Fibroblast of the aortic adventitia (primary cell): ENCODE results near the gene FOXN3. TPM values are rescaled to one million over a fixed set of nuclear protein-coding genes. Genes with fewer than 3 reads are reported as not detected.

Source experiments
- DNase-seq: peaks from one replicate; pipeline ENCODE4 v3.0.0-alpha.2; 2010; ENCODE audit warnings: low read depth
- H3K4me3 ChIP-seq: 2 replicates; pipeline ENCODE4 v1.5.1; 2011; ENCODE audit warnings: low read depth, mild to moderate bottlenecking, control low read depth, low read length, moderate library complexity
- total RNA-seq: library from RNA; depleted of rRNA; stranded (reverse); fragments of >200 nt; gene quantifications from 2 replicates; pipeline ENCODE4 v1.2.3, GENCODE V29; 2012; ENCODE audit warnings: low replicate concordance
- TF ChIP-seq, protein P1 (sequence below): IDR thresholded peaks from 2 replicates; pipeline ENCODE4 v1.5.1; 2011; ENCODE audit warnings: mild to moderate bottlenecking, low read length, control low read depth, inconsistent platforms; ENCODE audit not compliant: insufficient read depth

The FOXN3 gene
- total RNA-seq, 1 donor: 35.3 TPM

GRCh38 chr14:89340200-89341181 is 76.5 kb downstream of the FOXN3 start:
- no peak overlapping the region for H3K4me3 ChIP-seq
- TF ChIP-seq, protein P1, sequence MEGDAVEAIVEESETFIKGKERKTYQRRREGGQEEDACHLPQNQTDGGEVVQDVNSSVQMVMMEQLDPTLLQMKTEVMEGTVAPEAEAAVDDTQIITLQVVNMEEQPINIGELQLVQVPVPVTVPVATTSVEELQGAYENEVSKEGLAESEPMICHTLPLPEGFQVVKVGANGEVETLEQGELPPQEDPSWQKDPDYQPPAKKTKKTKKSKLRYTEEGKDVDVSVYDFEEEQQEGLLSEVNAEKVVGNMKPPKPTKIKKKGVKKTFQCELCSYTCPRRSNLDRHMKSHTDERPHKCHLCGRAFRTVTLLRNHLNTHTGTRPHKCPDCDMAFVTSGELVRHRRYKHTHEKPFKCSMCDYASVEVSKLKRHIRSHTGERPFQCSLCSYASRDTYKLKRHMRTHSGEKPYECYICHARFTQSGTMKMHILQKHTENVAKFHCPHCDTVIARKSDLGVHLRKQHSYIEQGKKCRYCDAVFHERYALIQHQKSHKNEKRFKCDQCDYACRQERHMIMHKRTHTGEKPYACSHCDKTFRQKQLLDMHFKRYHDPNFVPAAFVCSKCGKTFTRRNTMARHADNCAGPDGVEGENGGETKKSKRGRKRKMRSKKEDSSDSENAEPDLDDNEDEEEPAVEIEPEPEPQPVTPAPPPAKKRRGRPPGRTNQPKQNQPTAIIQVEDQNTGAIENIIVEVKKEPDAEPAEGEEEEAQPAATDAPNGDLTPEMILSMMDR: no peak
- peak; percentile 52 for DNase-seq

DNA sequence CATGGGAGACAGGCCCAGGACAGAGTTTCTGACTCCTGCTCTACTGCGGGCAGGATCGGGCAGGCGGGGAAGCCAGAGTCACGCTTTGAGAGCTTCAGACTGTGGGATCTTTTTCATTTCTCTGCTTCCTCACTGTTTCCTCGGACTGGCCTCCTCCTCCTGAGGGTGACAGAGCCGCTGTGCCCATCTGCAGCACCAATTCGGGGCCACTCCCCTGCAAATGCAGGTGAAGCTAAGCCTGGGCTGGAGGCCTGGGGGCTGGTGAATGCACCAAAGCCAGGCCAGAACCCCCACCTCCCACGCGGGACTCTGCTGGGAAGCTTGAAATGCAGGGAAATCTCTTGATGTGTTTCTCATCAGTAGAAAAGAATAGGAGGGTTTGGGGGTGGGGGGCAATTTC is 77.5 kb downstream of the FOXN3 start:
- no peak overlapping the region for H3K4me3 ChIP-seq
- DNase-seq: no peak
- TF ChIP-seq, protein P1: no peak

- no peak overlapping the region for H3K4me3 ChIP-seq
- TF ChIP-seq, protein P1: no peak
- no peak for DNase-seq
These were observed 77.9 kb downstream of the FOXN3 start for GRCh38 chr14:89339158-89339557.

- no peak overlapping the region for H3K4me3 ChIP-seq
- DNase-seq: no peak
- TF ChIP-seq, protein P1: no peak
These were observed 80.7 kb downstream of the FOXN3 start for GRCh38 chr14:89336338-89336737.

- no peak for DNase-seq
- TF ChIP-seq, protein P1: no peak
- no peak overlapping the region for H3K4me3 ChIP-seq
These were observed 85.0 kb downstream of the FOXN3 start for GRCh38 chr14:89332031-89332430.

DNA sequence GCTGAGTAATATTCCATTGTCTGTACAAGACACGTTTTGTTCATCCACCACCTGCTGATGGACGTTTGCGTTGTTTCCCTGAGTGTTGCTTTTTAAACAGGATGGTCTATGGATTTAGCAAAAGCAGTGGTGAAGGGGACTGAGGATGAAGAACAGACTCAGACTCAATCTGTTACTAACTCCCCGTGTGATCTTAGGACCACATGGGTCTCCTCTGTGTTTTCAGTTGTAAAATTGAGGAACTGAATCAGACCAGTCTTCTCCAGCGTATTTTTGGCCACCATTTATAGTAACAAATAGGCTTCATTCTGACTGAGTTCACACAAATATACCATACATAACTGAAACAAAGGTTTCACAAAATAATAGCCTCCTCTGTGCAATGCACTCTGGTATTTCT is 85.6 kb downstream of the FOXN3 start:
- TF ChIP-seq, protein P1: no peak
- no peak for DNase-seq
- H3K4me3 ChIP-seq: no peak overlapping the region
